GM12892 (cell line): Measurements from ENCODE around the gene SLC12A9.
A peak's percentile ranks its signal among the peaks of the same experiment; 100 is the strongest.

ENCODE experiments used
- DNase-seq: peaks from one replicate; pipeline ENCODE4 v3.0.0; 2011; ENCODE audit not compliant: insufficient read length
- FAIRE-seq: peaks from 2 replicates; lab custom pipeline; 2011; peaks lifted over from hg19 to GRCh38; lab: Jason Lieb, UNC
- POLR2A ChIP-seq: IDR thresholded peaks from 2 replicates; pipeline ENCODE4 v1.6.1; 2011; ENCODE audit warnings: low read depth, low read length, control low read depth
- POLR2AphosphoS5 ChIP-seq: IDR thresholded peaks from 2 replicates; pipeline ENCODE4 v1.6.1; 2011; ENCODE audit warnings: low read depth, low read length, control low read depth
- TAF1 ChIP-seq: IDR thresholded peaks from 2 replicates; pipeline ENCODE4 v1.6.1; 2011; ENCODE audit warnings: low read depth, mild to moderate bottlenecking, control low read depth, low read length, borderline replicate concordance

The SLC12A9 gene

GRCh38 chr7:100880645-100881044 lies 28.1 kb downstream of the SLC12A9 start:
- DNase-seq (no peak), FAIRE-seq (no peak)
- TF ChIP-seq TAF1 (no peak), POLR2A (no peak), POLR2AphosphoS5 (no peak)

DNA sequence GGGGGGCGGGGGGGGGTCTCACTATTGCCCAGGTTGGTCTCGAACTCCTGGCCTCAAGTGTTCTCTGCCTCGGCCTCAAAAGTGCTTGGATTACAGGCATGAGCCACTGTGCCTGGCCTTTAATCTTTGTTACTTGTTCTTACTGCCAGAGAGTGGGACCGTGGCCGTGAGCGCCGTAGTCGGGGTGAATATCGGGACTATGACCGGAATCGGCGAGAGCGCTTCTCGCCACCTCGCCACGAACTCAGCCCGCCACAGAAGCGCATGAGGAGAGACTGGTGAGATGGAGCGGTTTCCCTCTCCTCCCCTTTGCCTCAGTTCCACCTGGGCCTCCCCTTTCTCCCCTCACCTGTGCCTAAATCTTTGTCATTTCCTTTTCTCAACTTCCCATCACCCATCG lies 28.6 kb downstream of the SLC12A9 start:
- DNase-seq (no peak), FAIRE-seq (no peak)
- TF ChIP-seq POLR2AphosphoS5, result no peak
- no peak for TF ChIP-seq POLR2A
- no peak for TF ChIP-seq TAF1

GRCh38 chr7:100882201-100882600 lies 29.7 kb downstream of the SLC12A9 start:
- no peak for FAIRE-seq
- TF ChIP-seq POLR2A (no peak), POLR2AphosphoS5 (no peak), TAF1 (no peak)
- no peak for DNase-seq

GRCh38 chr7:100882785-100883526 lies 30.4 kb downstream of the SLC12A9 start:
- no peak for FAIRE-seq
- no peak for DNase-seq
- TF ChIP-seq POLR2AphosphoS5 (no peak), TAF1 (no peak), POLR2A (no peak)

DNA sequence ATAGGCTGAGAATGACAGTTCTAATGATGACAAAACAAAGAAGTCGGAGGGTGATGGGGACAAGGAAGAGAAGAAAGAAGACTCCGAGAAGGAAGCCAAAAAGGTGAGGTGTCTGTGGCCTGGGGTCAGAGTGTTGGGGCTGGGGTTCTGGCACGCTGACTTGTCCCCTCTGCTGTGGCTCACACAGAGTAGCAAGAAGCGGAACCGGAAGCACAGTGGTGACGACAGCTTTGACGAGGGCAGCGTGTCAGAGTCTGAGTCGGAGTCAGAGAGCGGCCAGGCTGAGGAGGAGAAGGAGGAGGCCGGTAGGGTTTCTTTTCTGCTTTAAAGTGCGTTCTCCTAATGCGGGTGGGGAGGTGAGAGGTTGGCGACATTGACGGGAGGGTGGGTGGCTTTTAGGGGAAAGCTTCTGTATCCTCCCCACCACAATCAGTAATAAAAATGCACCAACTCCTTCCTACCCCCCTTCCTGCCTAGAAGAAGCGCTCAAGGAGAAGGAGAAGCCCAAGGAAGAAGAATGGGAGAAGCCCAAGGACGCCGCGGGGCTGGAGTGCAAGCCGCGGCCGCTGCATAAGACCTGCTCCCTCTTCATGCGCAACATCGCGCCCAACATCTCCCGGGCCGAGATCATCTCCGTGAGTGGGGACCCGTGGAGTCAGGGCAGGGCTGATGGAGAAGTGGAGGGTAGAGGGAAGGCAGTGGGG lies 32.4 kb downstream of the SLC12A9 start:
- DNase-seq (no peak), FAIRE-seq (no peak)
- no peak for TF ChIP-seq POLR2A
- TF ChIP-seq TAF1, result no peak
- TF ChIP-seq POLR2AphosphoS5, result no peak

GRCh38 chr7:100885440-100886141 lies 33.1 kb downstream of the SLC12A9 start:
- DNase-seq (no peak), FAIRE-seq (no peak)
- 0 out of 2 replicates have a peak, but pooled peaks have one; percentile 25 for TF ChIP-seq POLR2AphosphoS5
- no peak for TF ChIP-seq TAF1

DNA sequence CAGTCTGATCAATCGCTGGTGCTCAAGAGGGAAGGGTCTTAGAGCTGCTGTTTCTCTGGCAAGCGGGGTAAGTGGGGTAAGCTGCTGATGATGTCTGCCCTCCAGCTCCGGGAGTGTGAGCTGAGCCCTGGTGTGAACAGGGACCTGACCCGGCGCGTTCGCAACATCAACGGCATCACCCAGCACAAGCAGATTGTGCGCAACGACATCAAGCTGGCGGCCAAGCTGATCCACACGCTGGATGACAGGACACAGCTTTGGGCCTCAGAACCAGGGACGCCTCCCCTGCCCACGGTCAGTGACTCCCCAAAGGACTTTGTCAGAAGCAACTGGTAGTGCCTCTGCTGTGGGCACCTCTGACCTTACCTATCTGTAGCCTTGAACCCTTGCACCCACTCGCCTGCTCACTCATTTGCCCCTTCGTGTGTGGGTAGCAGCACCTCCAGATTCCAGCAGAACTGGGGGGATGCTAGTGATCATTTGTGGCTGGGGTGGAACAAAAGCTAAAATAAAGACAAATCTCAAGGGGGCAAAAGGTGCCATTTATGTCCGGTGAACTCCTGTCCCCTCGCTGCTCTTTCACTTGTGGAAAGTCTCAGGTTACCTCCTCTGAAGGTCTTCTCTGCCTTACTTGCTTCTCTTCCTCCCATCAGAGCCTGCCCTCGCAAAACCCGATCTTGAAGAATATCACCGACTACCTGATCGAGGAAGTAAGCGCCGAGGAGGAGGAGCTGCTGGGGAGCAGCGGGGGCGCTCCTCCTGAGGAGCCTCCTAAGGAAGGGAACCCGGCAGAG lies 33.8 kb downstream of the SLC12A9 start:
- DNase-seq (no peak), FAIRE-seq (no peak)
- TF ChIP-seq POLR2A (peak; percentile 50), TAF1 (no peak), POLR2AphosphoS5 (no peak)

DNA sequence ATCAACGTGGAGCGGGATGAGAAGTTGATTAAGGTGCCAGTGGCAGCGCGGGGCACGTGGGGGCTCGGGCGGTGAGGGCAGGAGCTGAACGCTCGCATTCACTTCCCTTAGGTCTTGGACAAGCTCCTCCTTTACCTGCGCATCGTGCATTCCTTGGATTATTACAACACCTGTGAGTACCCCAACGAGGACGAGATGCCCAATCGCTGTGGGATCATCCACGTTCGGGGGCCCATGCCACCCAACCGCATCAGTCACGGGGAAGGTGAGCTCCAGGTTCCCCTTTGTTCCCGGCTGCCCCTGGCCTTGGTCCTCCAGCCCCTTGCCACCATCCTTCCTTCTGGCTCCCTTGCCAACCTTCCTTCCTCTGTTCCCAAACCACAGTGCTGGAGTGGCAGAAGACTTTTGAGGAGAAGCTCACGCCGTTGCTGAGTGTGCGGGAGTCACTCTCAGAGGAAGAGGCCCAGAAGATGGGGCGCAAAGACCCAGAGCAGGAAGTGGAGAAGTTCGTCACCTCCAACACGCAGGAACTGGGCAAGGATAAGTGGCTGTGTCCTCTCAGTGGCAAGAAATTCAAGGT lies 34.5 kb downstream of the SLC12A9 start:
- FAIRE-seq (no peak), DNase-seq (no peak)
- TF ChIP-seq POLR2AphosphoS5 (0 out of 2 replicates have a peak, but pooled peaks have one; percentile 10), POLR2A (no peak)

- peak; percentile 98 for FAIRE-seq
- peak; percentile 84 for DNase-seq
- TF ChIP-seq POLR2AphosphoS5, result 0 out of 2 replicates have a peak, but pooled peaks have one; percentile 48
- TF ChIP-seq TAF1, result peak; percentile 55; the same call in 1 of the 2 replicates
- peak; percentile 49 for TF ChIP-seq POLR2A
Observed at GRCh38 chr7:100887516-100888290, 35.2 kb downstream of the SLC12A9 start.
